K562 (cell line): ENCODE measurements around the gene CDC45.

Experiments
- DPF2 ChIP-seq: fragments of 450-650 bp; IDR thresholded peaks from 2 replicates; pipeline ENCODE4 v1.6.1; 2016
- FIP1L1 ChIP-seq: fragments of 200-400 bp; formaldehyde crosslinking; IDR thresholded peaks from 2 replicates; pipeline ENCODE4 v1.6.1; 2018; ENCODE audit warnings: mild to moderate bottlenecking, low read depth, low read length; ENCODE audit not compliant: poor library complexity, severe bottlenecking
- RB1 ChIP-seq: fragments of 450-650 bp; IDR thresholded peaks from 2 replicates; pipeline ENCODE4 v1.6.1; 2017; ENCODE audit warnings: low read depth, mild to moderate bottlenecking
- SMAD3 ChIP-seq: fragments of 450-650 bp; formaldehyde crosslinking; conservative IDR thresholded peaks from 2 replicates; pipeline ENCODE4 v1.4.0; 2020; ENCODE audit warnings: mild to moderate bottlenecking
- SRSF9 ChIP-seq: fragments of 200-400 bp; formaldehyde crosslinking; IDR thresholded peaks from 2 replicates; pipeline ENCODE4 v1.6.1; 2017; ENCODE audit warnings: low read depth, low read length, borderline replicate concordance
- TF ChIP-seq, protein P1 (sequence below), 3 experiments: IDR thresholded peaks in 2 of 3; conservative IDR thresholded peaks in 1 of 3; 2 replicates each; pipeline ENCODE4 v1.5.1; 2011 to 2012; ENCODE audit warnings: low read length in 3 of 3, mild to moderate bottlenecking in 3 of 3, control low read depth in 2 of 3, improper control_type of control experiment in 1 of 3, inconsistent platforms in 1 of 3, low read depth in 1 of 3, mixed read lengths in 1 of 3, moderate library complexity in 1 of 3; ENCODE audit not compliant: insufficient read depth in 2 of 3

DNA sequence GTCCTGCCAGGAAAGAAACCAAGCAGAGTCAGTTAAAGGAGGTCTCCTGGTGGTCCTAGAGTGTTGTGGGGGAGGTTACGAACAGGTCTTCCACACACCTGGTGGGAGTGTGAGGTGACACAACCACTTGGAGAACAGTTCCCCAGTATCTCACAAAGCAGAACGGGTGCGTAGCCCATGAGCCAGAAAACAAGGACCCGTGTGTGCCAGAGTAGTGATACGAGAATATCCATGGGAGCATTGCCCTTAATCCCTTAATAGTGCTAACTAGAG, 66.2 kb downstream of the CDC45 start:
- TF ChIP-seq SRSF9 = no peak
- no peak for TF ChIP-seq RB1
- TF ChIP-seq FIP1L1 = no peak
- no peak for TF ChIP-seq DPF2
- TF ChIP-seq SMAD3 (CRISPR knock-in tag) = no peak
- TF ChIP-seq, protein P1, sequence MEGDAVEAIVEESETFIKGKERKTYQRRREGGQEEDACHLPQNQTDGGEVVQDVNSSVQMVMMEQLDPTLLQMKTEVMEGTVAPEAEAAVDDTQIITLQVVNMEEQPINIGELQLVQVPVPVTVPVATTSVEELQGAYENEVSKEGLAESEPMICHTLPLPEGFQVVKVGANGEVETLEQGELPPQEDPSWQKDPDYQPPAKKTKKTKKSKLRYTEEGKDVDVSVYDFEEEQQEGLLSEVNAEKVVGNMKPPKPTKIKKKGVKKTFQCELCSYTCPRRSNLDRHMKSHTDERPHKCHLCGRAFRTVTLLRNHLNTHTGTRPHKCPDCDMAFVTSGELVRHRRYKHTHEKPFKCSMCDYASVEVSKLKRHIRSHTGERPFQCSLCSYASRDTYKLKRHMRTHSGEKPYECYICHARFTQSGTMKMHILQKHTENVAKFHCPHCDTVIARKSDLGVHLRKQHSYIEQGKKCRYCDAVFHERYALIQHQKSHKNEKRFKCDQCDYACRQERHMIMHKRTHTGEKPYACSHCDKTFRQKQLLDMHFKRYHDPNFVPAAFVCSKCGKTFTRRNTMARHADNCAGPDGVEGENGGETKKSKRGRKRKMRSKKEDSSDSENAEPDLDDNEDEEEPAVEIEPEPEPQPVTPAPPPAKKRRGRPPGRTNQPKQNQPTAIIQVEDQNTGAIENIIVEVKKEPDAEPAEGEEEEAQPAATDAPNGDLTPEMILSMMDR (IDR thresholded peaks at IDR 0.05 in 2 of 3, conservative IDR thresholded peaks at IDR 0.05 in 1 of 3; ENCODE audit: insufficient read depth in 2 of 3, low read depth in 1 of 3, low read length in 3 of 3) = no peak
